ENCODE measurements around the gene NCBP1. TPM values are rescaled to one million over a fixed set of nuclear protein-coding genes. Genes with fewer than 3 reads are reported as not detected.

Gene NCBP1
- total and polyA plus RNA-seq, 10 donors: 6.5 to 30.6 (median 23.1) TPM

GRCh38 chr9:97627624-97628023 lies 6.0 kb upstream of the NCBP1 start:
- intact Hi-C loops (cut with DNase I; ENCODE audit: low total_unique reads): no loop called here
- H3K4me1 ChIP-seq: peaks cover 8 to 27% (median 16%) of the 10 kb centered on the region in 6 donors
- 75 to 92% (median 86%) methylated on average over 5 of the region's 5 CpGs for WGBS, 5 donors
- no peak for DNase-seq
- H3K27me3 ChIP-seq (replicated peaks in 1 of 7): no peaks in the 10 kb centered on the region
- TF ChIP-seq POLR2AphosphoS5 (IDR thresholded peaks at IDR 0.05) (no peak), POLR2A (IDR thresholded peaks at IDR 0.05) (no peak), CTCF (IDR thresholded peaks at IDR 0.05 in 8 of 11, conservative IDR thresholded peaks at IDR 0.05 in 3 of 11) (no peak)
- no peak overlapping the region for H3K4me3 ChIP-seq
- H3K36me3 ChIP-seq: peaks cover 0 to 47% (median 14%) of the 10 kb centered on the region in 6 donors
- H3K27ac ChIP-seq: peak overlapping the region in 1 of 8 donors; percentile 13
- no peaks in the 10 kb centered on the region for H3K9me3 ChIP-seq

DNA sequence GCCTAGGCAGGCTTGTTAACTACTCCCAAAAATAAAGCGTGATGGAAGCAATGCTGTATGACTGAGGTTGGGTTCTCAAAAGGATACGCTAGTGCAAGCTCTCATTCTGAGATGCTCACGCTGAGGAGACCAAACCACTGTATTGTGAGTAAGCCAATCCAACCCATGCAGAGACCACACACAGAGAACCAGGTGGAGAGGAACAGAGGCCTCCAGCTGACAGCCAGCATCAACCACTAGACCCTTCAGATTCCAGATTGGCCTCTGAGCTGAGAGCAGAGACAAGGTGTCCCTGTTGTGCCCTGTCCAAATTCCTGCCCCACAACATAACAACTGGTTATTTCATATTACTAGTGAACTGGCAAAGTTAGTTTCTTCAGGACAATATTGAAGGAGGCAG lies 5.0 kb upstream of the NCBP1 start:
- Histone ChIP-seq H3K9me3 (no peaks in the 10 kb centered on the region), H3K4me1 (peaks cover 8 to 28% (median 17%) of the 10 kb centered on the region in 6 donors), H3K27ac (no peak overlapping the region), H3K36me3 (peaks cover 0 to 37% (median 11%) of the 10 kb centered on the region in 6 donors), H3K4me3 (no peak overlapping the region), H3K27me3 (replicated peaks in 1 of 7) (no peaks in the 10 kb centered on the region)
- WGBS, 5 donors: 91 to 97% (median 95%) methylated on average over 3 of the region's 3 CpGs
- TF ChIP-seq CTCF (IDR thresholded peaks at IDR 0.05 in 8 of 11, conservative IDR thresholded peaks at IDR 0.05 in 3 of 11): no peak
- intact Hi-C loops (cut with DNase I; ENCODE audit: low total_unique reads): no loop called here
- DNase-seq: no peak

GRCh38 chr9:97629156-97629555 lies 4.5 kb upstream of the NCBP1 start:
- Histone ChIP-seq H3K36me3 (peaks cover 0 to 32% (median 9%) of the 10 kb centered on the region in 6 donors), H3K4me3 (no peak overlapping the region), H3K27me3 (replicated peaks in 1 of 7) (no peaks in the 10 kb centered on the region), H3K27ac (no peak overlapping the region), H3K4me1 (peaks cover 8 to 30% (median 18%) of the 10 kb centered on the region in 6 donors), H3K9me3 (no peaks in the 10 kb centered on the region)
- intact Hi-C loops (cut with DNase I; ENCODE audit: low total_unique reads): no loop called here
- DNase-seq: no peak
- TF ChIP-seq POLR2A (IDR thresholded peaks at IDR 0.05) (no peak), POLR2AphosphoS5 (IDR thresholded peaks at IDR 0.05) (no peak), CTCF (IDR thresholded peaks at IDR 0.05 in 8 of 11, conservative IDR thresholded peaks at IDR 0.05 in 3 of 11) (no peak)

DNA sequence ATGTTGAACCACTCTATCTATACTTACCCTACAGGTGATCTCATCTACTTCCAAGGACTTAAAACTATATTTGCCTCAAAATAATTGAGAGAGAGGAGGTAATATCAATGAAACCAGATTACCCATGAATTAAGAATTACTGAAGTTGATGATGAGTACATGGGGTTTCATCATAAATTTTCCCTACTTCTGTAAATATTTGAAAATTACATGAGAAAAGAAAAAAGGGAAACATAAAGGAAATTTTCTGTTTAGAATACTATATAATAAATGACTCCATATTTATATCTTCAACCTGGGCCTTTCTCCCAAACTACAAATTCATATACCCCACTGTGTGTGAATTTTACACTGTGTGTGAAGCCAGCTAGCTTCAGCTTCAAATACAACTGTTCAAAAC lies 3.0 kb upstream of the NCBP1 start:
- DNase-seq: no peak
- Histone ChIP-seq H3K4me1 (peaks cover 22 to 45% (median 33%) of the 10 kb centered on the region in 6 donors), H3K27me3 (replicated peaks in 1 of 7) (no peaks in the 10 kb centered on the region), H3K4me3 (no peak overlapping the region), H3K9me3 (no peaks in the 10 kb centered on the region), H3K36me3 (peaks cover 0 to 17% (median 1%) of the 10 kb centered on the region in 6 donors), H3K27ac (no peak overlapping the region)
- TF ChIP-seq POLR2AphosphoS5 (IDR thresholded peaks at IDR 0.05) (no peak), POLR2A (IDR thresholded peaks at IDR 0.05) (no peak), CTCF (IDR thresholded peaks at IDR 0.05 in 8 of 11, conservative IDR thresholded peaks at IDR 0.05 in 3 of 11) (no peak)
- intact Hi-C loops (cut with DNase I; ENCODE audit: low total_unique reads): no loop called here
